ENCODE measurements around the gene RNF144A. TPM values are rescaled to one million over a fixed set of nuclear protein-coding genes. Genes with fewer than 3 reads are reported as not detected.

RNF144A gene
- total RNA-seq, 3 donors from 2014 or later: 10.8 to 17.1 (median 11.6) TPM

DNA sequence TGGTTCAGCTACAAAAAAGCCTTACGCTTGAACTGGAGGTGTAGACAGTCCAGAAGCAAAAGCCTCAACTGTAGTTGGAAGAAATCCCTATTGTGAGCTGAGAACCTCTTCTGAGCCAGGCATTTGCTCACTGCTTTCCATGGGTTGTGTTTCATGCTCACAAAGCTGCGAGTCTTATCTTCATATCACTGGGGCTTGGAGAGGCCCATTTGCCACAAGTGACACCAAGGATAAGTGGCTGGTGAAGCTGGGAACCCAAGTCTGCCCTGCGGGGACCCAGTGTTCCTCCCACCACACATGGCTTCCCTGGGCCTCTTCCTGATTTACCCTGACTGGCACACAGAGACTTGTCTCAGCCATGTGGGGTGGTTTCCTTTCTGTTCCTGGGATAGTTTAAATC is 130.4 kb downstream of the RNF144A start:
- no peaks in the 10 kb centered on the region for H3K9me3 ChIP-seq
- no peak for TF ChIP-seq POLR2AphosphoS5 (IDR thresholded peaks at IDR 0.05)
- TF ChIP-seq, protein P1, sequence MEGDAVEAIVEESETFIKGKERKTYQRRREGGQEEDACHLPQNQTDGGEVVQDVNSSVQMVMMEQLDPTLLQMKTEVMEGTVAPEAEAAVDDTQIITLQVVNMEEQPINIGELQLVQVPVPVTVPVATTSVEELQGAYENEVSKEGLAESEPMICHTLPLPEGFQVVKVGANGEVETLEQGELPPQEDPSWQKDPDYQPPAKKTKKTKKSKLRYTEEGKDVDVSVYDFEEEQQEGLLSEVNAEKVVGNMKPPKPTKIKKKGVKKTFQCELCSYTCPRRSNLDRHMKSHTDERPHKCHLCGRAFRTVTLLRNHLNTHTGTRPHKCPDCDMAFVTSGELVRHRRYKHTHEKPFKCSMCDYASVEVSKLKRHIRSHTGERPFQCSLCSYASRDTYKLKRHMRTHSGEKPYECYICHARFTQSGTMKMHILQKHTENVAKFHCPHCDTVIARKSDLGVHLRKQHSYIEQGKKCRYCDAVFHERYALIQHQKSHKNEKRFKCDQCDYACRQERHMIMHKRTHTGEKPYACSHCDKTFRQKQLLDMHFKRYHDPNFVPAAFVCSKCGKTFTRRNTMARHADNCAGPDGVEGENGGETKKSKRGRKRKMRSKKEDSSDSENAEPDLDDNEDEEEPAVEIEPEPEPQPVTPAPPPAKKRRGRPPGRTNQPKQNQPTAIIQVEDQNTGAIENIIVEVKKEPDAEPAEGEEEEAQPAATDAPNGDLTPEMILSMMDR (IDR thresholded peaks at IDR 0.05): no peak
- H3K4me3 ChIP-seq: no peak overlapping the region
- DNase-seq (ENCODE audit: low spot score in 2 of 2): no peak
- H3K36me3 ChIP-seq: no peaks in the 10 kb centered on the region
- no peaks in the 10 kb centered on the region for H3K27me3 ChIP-seq
- intact Hi-C loops (cut with DNase I; ENCODE audit: low total_unique reads): no loop called here
- peaks cover 0 to 4% of the 10 kb centered on the region in 2 donors for H3K4me1 ChIP-seq
- H3K27ac ChIP-seq: no peak overlapping the region

DNA sequence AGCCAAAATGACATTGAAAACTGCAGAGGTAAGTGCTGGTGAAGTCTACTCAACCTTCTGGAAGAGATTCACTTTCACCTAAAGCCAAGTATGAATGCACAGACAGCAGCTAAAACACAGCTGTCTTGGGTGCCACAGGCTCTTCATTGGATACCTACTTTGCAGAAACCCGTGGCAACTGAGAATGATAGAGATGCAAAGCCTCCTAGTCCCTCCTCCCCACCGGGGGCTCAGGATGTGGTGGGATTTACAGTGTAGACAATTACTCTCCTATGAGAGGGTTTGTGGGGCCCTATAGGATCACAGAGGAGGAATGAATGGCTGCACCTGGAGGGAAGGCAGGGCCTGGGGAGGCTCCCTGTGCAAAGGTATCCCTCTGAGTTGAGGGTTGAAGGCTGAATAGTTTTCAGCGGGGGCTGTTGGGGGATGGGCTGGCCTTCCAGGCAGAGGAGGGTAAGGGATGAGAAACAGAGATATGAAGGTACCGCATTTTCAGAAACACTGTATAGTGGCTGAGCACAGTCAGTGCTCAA is 131.6 kb downstream of the RNF144A start:
- Histone ChIP-seq H3K9me3 (no peaks in the 10 kb centered on the region), H3K27ac (no peak overlapping the region), H3K4me1 (peaks cover 0 to 2% of the 10 kb centered on the region in 2 donors), H3K36me3 (no peaks in the 10 kb centered on the region), H3K4me3 (no peak overlapping the region), H3K27me3 (no peaks in the 10 kb centered on the region)
- intact Hi-C loops (cut with DNase I; ENCODE audit: low total_unique reads): loop anchor here (1.0 kb wide), 1 partner anchor 21 kb away; no protein-coding TSS in a partner anchor
- TF ChIP-seq, protein P1 (IDR thresholded peaks at IDR 0.05): no peak
- TF ChIP-seq POLR2A (IDR thresholded peaks at IDR 0.05) (no peak), POLR2AphosphoS5 (IDR thresholded peaks at IDR 0.05) (no peak)
- DNase-seq (ENCODE audit: low spot score in 2 of 2): no peak

DNA sequence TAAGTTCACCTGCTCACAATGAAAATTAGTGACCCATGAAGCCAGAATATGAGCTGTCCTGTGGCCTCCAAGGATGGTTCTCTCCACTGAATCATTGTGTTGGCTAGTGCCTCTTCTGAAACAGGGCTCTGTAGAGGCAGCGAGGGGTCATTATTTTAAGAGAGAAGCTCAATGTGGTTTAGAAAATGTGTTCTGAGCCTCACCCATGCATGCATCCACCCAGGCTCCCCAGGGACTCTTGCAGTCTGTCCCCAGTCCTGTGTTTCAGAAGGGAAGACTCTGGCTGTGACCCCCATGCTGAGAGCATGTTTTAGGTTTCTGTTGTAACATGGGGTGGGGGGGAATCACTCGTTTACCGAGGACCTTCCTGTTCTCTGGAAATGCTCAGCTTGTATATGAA is 135.2 kb downstream of the RNF144A start:
- no peak for DNase-seq (ENCODE audit: low spot score in 2 of 2)
- H3K36me3 ChIP-seq: no peaks in the 10 kb centered on the region
- no peaks in the 10 kb centered on the region for H3K27me3 ChIP-seq
- no peaks in the 10 kb centered on the region for H3K4me1 ChIP-seq
- H3K4me3 ChIP-seq: no peak overlapping the region
- TF ChIP-seq POLR2AphosphoS5 (IDR thresholded peaks at IDR 0.05) (no peak), POLR2A (IDR thresholded peaks at IDR 0.05) (no peak)
- TF ChIP-seq, protein P1 (IDR thresholded peaks at IDR 0.05): no peak
- intact Hi-C loops (cut with DNase I; ENCODE audit: low total_unique reads): no loop called here
- no peaks in the 10 kb centered on the region for H3K9me3 ChIP-seq
- no peak overlapping the region for H3K27ac ChIP-seq

DNA sequence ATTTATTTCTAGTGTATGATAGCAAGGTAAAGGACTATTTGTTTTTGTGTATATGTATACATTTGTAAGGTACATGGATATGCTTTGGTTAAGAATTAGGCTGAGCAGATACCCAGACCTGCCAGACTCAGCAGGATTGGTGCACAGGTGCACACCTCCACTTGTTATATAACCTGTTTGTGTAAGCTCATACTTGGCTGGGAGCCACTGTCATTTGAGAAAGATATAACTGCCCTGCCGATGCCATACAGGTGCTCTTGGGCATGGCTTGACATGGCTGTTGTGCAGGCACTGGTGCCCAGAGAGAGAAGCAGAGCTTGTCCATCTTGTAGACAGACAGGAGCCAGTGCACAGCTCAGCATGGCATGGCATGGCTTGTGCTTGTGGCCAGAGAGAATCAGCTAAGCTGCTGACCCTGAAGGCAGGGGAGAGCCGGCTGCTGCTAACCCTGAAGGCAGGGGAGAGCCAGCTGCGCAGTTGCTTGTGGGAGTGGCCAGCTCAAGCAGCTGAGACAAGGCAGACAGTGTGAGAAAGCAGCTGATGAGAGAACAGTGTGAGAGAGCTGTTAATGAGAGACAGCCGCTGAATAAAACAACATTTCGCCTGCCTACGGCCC is 136.5 kb downstream of the RNF144A start:
- Histone ChIP-seq H3K36me3 (no peaks in the 10 kb centered on the region), H3K27me3 (no peaks in the 10 kb centered on the region), H3K27ac (no peak overlapping the region), H3K9me3 (no peaks in the 10 kb centered on the region), H3K4me3 (no peak overlapping the region), H3K4me1 (no peaks in the 10 kb centered on the region)
- TF ChIP-seq POLR2A (IDR thresholded peaks at IDR 0.05) (no peak), POLR2AphosphoS5 (IDR thresholded peaks at IDR 0.05) (no peak)
- TF ChIP-seq, protein P1 (IDR thresholded peaks at IDR 0.05): no peak
- intact Hi-C loops (cut with DNase I; ENCODE audit: low total_unique reads): no loop called here
- no peak for DNase-seq (ENCODE audit: low spot score in 2 of 2)

DNA sequence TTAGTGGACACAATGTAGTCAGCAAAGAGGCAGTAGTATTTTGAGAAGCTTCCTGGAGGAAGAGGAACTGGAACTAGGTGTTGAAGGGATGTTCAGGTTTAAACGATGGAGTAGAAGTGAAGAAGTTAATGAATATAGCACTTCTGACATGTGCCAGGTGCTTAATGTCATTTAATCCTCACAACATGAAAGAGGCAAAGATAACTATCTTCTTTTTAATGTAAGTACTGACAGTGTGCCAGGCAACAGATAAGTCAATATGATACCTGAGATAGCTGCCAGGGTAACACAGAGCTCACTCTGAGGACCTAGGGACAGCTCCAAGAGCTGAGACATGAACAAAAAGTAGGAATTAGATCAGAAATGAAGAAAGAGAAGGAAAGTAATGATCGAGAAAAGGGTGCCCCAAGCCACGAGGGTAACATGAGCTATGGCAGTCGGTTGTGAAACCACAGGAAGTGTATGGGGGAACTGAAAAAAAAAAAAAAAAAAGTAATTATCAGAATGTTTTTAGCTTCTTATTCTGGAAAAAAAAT is 140.7 kb downstream of the RNF144A start:
- Histone ChIP-seq H3K9me3 (no peaks in the 10 kb centered on the region), H3K36me3 (no peaks in the 10 kb centered on the region), H3K27ac (no peak overlapping the region), H3K4me1 (no peaks in the 10 kb centered on the region), H3K4me3 (no peak overlapping the region), H3K27me3 (no peaks in the 10 kb centered on the region)
- intact Hi-C loops (cut with DNase I; ENCODE audit: low total_unique reads): no loop called here
- no peak for DNase-seq (ENCODE audit: low spot score in 2 of 2)
- TF ChIP-seq POLR2AphosphoS5 (IDR thresholded peaks at IDR 0.05): no peak
- TF ChIP-seq, protein P1 (IDR thresholded peaks at IDR 0.05): no peak
- TF ChIP-seq POLR2A (IDR thresholded peaks at IDR 0.05): no peak

Measured in breast epithelium (tissue), 4 donors.